Measurements from ENCODE around the gene B3GAT1.

DNA sequence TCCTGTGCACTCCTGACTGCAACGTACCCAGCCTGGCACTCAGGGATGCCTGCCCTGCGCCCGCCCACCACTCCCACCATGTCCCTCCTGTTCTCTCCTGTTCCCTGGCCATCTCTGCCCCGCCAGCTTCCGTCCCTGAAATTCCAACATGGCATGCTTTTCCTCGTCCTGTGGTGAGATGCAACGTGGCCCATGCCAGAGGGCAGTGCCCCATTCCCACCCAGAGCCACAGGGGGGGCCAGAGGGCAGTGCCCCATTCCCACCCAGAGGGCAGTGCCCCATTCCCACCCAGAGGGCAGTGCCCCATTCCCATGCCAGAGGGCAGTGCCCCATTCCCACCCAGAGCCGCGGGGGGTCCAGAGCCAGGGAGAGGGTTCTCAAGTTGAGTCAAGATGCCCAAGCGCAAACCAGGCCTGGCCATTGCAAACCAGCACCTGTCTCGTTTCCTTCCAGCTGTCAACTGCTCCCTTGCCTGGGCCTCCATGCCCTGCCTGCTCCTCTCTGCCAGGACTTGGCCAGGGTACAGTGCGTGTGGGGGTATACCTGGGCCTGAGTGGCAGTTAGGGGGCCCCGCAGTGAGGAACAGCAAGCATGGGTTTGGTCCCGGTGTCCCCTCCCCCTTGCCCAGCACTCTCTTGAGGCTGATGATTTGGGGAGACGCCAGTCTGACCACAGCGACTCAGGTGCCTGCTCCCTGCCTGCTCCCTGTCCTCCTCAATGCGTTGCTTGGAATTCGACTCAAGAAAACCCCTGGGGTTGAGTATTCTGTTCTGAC is 14.6 kb downstream of the B3GAT1 start:
- TF ChIP-seq, protein P1, sequence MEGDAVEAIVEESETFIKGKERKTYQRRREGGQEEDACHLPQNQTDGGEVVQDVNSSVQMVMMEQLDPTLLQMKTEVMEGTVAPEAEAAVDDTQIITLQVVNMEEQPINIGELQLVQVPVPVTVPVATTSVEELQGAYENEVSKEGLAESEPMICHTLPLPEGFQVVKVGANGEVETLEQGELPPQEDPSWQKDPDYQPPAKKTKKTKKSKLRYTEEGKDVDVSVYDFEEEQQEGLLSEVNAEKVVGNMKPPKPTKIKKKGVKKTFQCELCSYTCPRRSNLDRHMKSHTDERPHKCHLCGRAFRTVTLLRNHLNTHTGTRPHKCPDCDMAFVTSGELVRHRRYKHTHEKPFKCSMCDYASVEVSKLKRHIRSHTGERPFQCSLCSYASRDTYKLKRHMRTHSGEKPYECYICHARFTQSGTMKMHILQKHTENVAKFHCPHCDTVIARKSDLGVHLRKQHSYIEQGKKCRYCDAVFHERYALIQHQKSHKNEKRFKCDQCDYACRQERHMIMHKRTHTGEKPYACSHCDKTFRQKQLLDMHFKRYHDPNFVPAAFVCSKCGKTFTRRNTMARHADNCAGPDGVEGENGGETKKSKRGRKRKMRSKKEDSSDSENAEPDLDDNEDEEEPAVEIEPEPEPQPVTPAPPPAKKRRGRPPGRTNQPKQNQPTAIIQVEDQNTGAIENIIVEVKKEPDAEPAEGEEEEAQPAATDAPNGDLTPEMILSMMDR (IDR thresholded peaks at IDR 0.05): no peak
- no peak for TF ChIP-seq ZFX (IDR thresholded peaks at IDR 0.05; ENCODE audit: borderline replicate concordance)
